Osteoblast (primary cell): ENCODE data around the gene ADGRD2. TPM values are rescaled to one million over a fixed set of nuclear protein-coding genes. Genes with fewer than 3 reads are reported as not detected.

Experiments used
- DNase-seq: peaks from one replicate; pipeline ENCODE4 v3.0.0; 2011; ENCODE audit warnings: low spot score, mixed read lengths; ENCODE audit not compliant: insufficient read length; ENCODE audit errors: missing footprints
- H2AFZ ChIP-seq: 2 replicates; pipeline ENCODE4 v1.6.0; 2011; ENCODE audit warnings: mild to moderate bottlenecking, low read length
- H3K27ac ChIP-seq: 2 replicates; pipeline ENCODE4 v1.5.1; 2011; ENCODE audit warnings: mild to moderate bottlenecking, low read depth, low read length, moderate library complexity
- H3K27me3 ChIP-seq: 2 replicates; pipeline ENCODE4 v1.6.0; 2012; ENCODE audit warnings: mild to moderate bottlenecking, control low read depth, inconsistent platforms, low read length, moderate library complexity; ENCODE audit not compliant: insufficient read depth
- H3K36me3 ChIP-seq: 2 replicates; pipeline ENCODE4 v1.5.1; 2011; ENCODE audit warnings: mild to moderate bottlenecking, low read length, control low read depth, moderate library complexity; ENCODE audit not compliant: insufficient read depth
- H3K4me1 ChIP-seq: 2 replicates; pipeline ENCODE4 v1.5.1; 2011; ENCODE audit warnings: mild to moderate bottlenecking, low read length, control low read depth, moderate library complexity; ENCODE audit not compliant: insufficient read depth
- H3K4me2 ChIP-seq: 2 replicates; pipeline ENCODE4 v1.6.0; 2011; ENCODE audit warnings: mild to moderate bottlenecking, low read length; ENCODE audit not compliant: insufficient read depth
- H3K4me3 ChIP-seq: fragments of 200-600 bp; sonication (generic); 3 replicates; pipeline ENCODE4 v1.5.1; 2012; ENCODE audit warnings: mild to moderate bottlenecking, low read length, inconsistent platforms; ENCODE audit not compliant: insufficient read depth
- H3K79me2 ChIP-seq: 2 replicates; pipeline ENCODE4 v1.6.0; 2012; ENCODE audit warnings: mild to moderate bottlenecking, low read length, control low read depth, inconsistent platforms; ENCODE audit not compliant: insufficient read depth
- H3K9me3 ChIP-seq: 2 replicates; pipeline ENCODE4 v1.5.1; 2011; ENCODE audit warnings: low read depth, low read length, control low read depth
- H4K20me1 ChIP-seq: 2 replicates; pipeline ENCODE4 v1.6.0; 2012; ENCODE audit warnings: mild to moderate bottlenecking, low read length, control low read depth; ENCODE audit not compliant: insufficient read depth
- total RNA-seq: library from RNA; depleted of rRNA; stranded (reverse); fragments of >200 nt; gene quantifications from 2 replicates; pipeline ENCODE4 v1.2.3, GENCODE V29; 2012
- TF ChIP-seq, protein P1 (sequence below): IDR thresholded peaks from 2 replicates; pipeline ENCODE4 v1.5.1; 2011; ENCODE audit warnings: mild to moderate bottlenecking, low read depth, low read length, moderate library complexity; ENCODE audit errors: extremely low read depth

Gene ADGRD2
- total RNA-seq, 1 donor, result not detected

DNA sequence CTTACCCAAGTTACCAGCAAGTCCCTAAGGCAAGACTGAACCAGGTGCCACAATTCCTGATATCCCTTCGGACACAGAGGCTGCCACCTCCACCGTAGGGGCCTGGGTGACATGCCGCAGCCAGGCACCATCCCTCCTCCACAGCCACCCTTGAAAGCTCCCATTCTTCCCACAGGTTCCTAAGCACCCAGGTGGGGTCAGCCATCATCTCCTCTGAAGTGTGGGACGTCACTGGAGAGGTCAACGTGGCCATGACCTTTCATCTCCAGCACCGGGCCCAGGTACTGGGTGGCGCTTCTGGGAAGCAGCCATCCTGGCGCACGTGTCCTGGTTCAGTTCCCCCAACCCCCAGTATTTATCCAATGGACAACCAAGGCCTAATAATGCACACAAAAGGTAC is 8.2 kb downstream of the ADGRD2 start:
- DNase-seq, result peak; percentile 86
- H3K4me1 ChIP-seq, result no peaks in the 10 kb centered on the region
- H3K4me3 ChIP-seq, result no peak overlapping the region
- no peaks in the 10 kb centered on the region for H3K36me3 ChIP-seq
- no peak overlapping the region for H2AFZ ChIP-seq
- peaks cover 19% of the 10 kb centered on the region for H3K27me3 ChIP-seq
- H3K9me3 ChIP-seq, result no peaks in the 10 kb centered on the region
- no peaks in the 10 kb centered on the region for H4K20me1 ChIP-seq
- TF ChIP-seq, protein P1, sequence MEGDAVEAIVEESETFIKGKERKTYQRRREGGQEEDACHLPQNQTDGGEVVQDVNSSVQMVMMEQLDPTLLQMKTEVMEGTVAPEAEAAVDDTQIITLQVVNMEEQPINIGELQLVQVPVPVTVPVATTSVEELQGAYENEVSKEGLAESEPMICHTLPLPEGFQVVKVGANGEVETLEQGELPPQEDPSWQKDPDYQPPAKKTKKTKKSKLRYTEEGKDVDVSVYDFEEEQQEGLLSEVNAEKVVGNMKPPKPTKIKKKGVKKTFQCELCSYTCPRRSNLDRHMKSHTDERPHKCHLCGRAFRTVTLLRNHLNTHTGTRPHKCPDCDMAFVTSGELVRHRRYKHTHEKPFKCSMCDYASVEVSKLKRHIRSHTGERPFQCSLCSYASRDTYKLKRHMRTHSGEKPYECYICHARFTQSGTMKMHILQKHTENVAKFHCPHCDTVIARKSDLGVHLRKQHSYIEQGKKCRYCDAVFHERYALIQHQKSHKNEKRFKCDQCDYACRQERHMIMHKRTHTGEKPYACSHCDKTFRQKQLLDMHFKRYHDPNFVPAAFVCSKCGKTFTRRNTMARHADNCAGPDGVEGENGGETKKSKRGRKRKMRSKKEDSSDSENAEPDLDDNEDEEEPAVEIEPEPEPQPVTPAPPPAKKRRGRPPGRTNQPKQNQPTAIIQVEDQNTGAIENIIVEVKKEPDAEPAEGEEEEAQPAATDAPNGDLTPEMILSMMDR, result no peak
- no peak overlapping the region for H3K4me2 ChIP-seq
- no peaks in the 10 kb centered on the region for H3K79me2 ChIP-seq
- no peak overlapping the region for H3K27ac ChIP-seq

DNA sequence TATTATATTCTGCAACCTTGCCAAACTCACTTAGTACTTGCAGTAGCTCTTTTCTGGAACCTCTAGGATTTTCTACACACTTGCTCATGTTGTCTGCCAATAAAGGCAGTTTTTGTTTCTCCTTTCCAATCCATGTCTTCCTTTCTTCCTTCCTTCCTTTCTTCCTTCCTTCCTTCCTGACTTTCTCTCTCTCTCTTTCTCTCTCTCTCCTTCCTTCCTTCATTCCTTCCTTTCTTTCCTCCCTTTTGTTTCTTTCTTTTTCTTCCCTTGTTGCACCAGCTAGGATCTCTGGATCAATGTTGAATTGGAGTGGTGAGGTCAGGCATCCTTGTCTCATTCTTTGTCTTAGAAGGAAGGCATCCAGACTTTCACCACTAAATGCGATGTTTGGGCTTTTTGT is 12.5 kb downstream of the ADGRD2 start:
- Histone ChIP-seq H3K4me2 (no peak overlapping the region), H3K9me3 (no peaks in the 10 kb centered on the region), H3K4me3 (no peak overlapping the region), H3K79me2 (no peaks in the 10 kb centered on the region), H3K4me1 (no peaks in the 10 kb centered on the region), H3K27ac (no peak overlapping the region), H4K20me1 (no peaks in the 10 kb centered on the region), H2AFZ (no peak overlapping the region), H3K36me3 (no peaks in the 10 kb centered on the region), H3K27me3 (peaks cover 15% of the 10 kb centered on the region)
- TF ChIP-seq, protein P1, result no peak
- peak; percentile 14 for DNase-seq

DNA sequence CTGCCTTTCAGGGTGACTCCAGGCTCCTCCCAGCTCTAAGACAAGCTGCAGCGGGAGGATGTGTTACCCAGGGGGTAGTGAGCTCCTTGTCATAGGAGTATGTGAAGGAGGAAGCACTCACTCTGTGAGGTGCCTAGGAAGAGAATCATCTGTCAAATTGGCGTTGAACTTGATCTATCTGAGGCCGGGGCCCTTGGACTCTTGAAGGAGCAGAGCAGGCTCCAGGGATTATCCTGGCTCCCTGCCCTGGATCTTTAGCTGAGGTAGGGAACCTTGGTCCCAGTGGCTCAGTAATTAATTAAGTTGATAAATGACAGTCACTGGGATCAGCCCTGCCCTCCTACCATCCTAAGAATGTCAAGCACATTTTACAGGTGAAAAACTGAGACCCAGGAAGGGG is 15.5 kb downstream of the ADGRD2 start:
- Histone ChIP-seq H3K9me3 (no peaks in the 10 kb centered on the region), H3K4me2 (no peak overlapping the region), H4K20me1 (no peaks in the 10 kb centered on the region), H2AFZ (no peak overlapping the region), H3K79me2 (no peaks in the 10 kb centered on the region), H3K4me3 (no peak overlapping the region), H3K27ac (no peak overlapping the region), H3K36me3 (no peaks in the 10 kb centered on the region), H3K27me3 (peaks cover 13% of the 10 kb centered on the region), H3K4me1 (no peaks in the 10 kb centered on the region)
- TF ChIP-seq, protein P1, result no peak
- peak; percentile 46 for DNase-seq

DNA sequence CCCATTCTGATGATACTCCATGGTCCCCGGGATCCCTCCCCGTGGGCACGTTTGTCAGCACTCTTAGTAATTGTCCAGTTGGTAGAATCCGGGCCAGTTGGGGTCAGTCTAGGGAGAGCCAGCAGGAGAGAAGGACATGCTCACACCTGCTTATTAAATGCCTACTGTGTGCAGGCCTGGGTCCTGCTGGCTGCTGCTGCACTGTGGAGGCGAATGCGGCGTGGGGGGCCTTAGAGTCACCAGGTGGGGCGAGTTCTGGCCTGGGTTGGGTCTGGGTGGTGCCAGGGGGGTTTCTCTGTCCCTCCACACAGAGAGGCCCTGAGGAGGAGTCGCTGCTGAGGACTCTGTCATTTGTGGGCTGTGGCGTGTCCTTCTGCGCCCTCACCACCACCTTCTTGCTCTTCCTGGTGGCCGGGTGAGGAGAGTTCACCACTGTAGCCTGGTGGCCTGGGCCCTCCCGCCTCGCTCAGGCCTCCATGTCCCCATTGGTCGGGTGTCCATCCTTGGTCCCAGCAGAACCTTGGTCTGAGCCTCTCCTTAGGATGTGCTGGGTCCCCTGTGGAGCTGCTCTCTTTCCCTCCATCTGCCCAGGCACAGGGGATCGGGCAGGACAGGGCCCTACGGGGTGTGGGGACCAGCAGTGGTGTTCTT is 17.3 kb downstream of the ADGRD2 start:
- Histone ChIP-seq H3K27me3 (peaks cover 10% of the 10 kb centered on the region), H3K9me3 (no peaks in the 10 kb centered on the region), H2AFZ (no peak overlapping the region), H3K79me2 (no peaks in the 10 kb centered on the region), H4K20me1 (no peaks in the 10 kb centered on the region), H3K27ac (no peak overlapping the region), H3K36me3 (no peaks in the 10 kb centered on the region), H3K4me3 (no peak overlapping the region), H3K4me2 (no peak overlapping the region), H3K4me1 (no peaks in the 10 kb centered on the region)
- TF ChIP-seq, protein P1, result no peak
- peak; percentile 81 for DNase-seq
